Suppressor macrophage treated with lipopolysaccharide for 1 hour (primary cell): ENCODE data around the gene IL31RA.

Experiments used
- DNase-seq, 3 donors: peaks; one replicate each; pipeline ENCODE4 v3.0.0-alpha.2; 2020 to 2022

Gene IL31RA

DNA sequence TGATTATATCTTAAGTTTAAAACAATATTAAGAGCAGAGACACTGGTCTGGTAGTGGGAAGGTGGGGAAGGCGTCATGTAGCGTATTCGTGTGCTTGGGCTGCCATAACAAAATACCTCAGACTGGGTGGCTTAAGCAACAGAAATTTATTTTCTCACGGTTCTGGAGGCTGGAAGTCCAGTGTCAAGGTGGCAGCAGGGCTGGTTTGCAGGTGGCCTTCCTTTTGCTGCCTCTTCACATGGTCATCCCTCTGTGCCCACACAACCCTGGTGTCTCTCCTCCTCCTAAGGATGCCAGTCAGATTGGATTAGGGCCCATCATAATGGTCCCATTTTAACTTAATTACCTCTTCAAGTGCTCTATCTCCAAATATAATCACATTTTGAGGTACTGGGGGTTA lies 9.6 kb downstream of the IL31RA start:
- DNase-seq: no peak

- DNase-seq: peak; percentile 54 to 72 (median 68)
These were observed 13.7 kb downstream of the IL31RA start for GRCh38 chr5:55864606-55865541.

DNA sequence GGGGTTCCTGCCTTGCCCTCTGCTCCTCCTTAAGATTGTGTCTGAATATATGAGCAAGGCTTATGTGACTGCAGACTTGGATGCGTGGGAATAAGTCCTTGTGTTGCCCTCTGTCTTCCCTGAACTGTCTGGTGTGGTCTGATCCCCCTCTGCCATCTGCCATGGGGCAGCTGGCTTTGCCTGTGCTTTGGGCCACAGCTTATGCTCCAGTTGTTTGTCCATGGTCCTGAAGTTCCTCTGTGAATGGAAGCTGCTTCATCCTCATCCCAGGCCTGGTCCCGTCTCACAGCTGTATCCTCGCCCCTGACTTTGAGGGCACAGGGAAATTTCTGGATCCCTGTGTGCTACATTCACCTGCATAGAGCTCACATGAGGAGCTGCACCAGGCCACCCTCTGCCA lies 14.7 kb downstream of the IL31RA start:
- DNase-seq: peak; percentile 26 to 32 (median 30)

- DNase-seq: no peak
These were observed 15.3 kb downstream of the IL31RA start for GRCh38 chr5:55866485-55866884.

GRCh38 chr5:55866934-55867333 lies 15.8 kb downstream of the IL31RA start:
- no peak for DNase-seq

GRCh38 chr5:55868846-55869245 lies 17.7 kb downstream of the IL31RA start:
- peak; percentile 90 to 98 (median 93) for DNase-seq

GRCh38 chr5:55869847-55870246 lies 18.7 kb downstream of the IL31RA start:
- DNase-seq: no peak

DNA sequence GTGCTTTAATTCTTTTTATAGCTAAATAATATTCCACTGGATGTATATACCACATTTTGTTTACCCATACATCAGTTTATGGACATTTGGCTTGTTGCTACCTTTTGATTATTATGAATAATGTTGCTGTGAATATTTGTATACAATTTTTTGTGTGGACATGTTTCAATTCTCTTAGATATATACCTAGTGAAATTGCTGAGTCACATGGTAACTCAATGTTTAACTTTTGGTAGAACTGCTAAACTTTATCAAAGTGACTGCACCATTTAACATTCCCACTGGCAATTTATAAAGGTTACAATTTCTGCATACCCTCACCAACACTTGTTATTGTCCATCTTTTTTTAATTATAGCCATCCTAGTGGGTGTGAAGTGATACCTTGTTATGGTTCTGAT lies 22.1 kb downstream of the IL31RA start:
- no peak for DNase-seq

GRCh38 chr5:55877655-55878054 lies 26.5 kb downstream of the IL31RA start:
- DNase-seq: peak in 2 of 3 donors; percentile 24 to 34

- no peak for DNase-seq
These were observed 29.3 kb downstream of the IL31RA start for GRCh38 chr5:55880453-55880852.

- DNase-seq: no peak
These were observed 34.2 kb downstream of the IL31RA start for GRCh38 chr5:55885359-55885758.

GRCh38 chr5:55888205-55888604 lies 37.0 kb downstream of the IL31RA start:
- no peak for DNase-seq

DNA sequence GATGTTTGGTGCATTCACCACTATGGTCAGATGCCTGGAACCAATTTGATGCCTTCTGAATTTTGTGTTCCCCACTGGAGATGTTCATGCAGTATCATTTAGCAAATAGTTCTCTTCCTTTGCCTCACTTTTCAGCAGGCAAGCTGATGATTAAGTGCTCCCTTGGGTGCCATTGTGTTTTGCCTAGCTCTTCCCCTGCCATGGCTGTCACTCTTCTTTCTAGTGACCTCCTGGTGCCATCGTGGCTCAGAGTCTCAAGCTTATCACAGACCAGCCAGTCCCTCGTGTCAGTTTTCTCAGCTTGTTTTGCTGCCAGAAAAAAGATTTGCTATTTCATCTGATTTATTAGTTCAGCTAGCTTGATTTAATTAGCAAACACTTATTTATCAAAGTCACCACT lies 41.3 kb downstream of the IL31RA start:
- DNase-seq: no peak

DNA sequence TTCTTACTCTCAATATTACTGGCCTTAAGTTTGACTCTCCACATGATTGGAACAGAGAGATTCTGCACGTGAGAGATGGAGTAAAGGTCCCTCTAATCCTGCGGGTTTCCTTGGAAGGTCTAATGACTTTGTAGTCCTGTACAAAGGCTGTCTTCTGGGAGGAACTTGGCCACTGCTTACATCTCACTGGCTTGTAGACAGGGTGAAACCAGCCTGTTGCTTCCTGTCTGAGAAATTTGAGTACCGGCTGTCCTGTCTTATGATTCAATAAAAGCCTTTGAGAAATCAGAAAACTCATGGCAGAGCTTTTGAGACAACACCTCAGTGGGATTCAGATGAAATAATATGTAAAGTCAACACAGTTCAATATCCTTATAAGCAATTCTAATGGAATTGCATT lies 43.0 kb downstream of the IL31RA start:
- DNase-seq: no peak

DNA sequence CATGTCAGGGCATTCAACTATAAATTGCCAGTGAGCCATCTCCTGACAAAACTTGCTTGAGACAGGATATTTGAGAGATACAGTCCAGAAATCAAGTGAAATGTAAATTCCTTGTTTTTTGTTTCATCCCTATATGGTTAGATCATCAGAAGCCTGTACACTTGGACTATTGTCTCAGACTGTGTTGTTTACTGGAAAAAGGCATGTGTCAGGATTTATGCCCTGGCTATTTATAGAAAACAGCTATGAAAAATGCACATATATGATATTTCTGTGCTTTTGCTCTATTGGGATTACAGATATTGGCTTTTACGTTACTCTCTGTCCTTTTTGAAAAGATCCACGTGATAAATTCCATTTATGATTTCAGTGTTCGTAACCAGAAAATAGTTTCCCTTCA lies 44.2 kb downstream of the IL31RA start:
- no peak for DNase-seq

GRCh38 chr5:55896238-55896637 lies 45.1 kb downstream of the IL31RA start:
- DNase-seq: no peak

DNA sequence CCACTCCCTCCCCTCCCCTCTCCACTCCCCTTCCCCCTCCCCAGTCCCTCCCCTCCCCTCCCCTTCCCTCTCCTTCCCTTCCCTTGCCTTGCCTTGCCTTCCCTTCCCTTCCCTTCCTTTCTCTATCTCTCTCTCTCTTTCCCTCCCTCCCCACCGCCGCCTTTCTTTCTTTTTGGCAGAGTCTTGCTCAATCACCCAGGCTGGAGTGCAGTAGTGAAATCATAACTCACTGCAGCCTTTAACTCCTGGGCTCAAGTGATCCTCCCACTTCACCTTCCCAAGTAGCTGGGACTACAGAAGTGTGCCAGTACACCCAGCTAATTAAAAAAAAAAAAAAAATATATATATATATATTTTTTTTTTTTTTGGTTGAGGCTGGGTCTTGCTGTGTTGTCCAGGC lies 45.5 kb downstream of the IL31RA start:
- DNase-seq: no peak

DNA sequence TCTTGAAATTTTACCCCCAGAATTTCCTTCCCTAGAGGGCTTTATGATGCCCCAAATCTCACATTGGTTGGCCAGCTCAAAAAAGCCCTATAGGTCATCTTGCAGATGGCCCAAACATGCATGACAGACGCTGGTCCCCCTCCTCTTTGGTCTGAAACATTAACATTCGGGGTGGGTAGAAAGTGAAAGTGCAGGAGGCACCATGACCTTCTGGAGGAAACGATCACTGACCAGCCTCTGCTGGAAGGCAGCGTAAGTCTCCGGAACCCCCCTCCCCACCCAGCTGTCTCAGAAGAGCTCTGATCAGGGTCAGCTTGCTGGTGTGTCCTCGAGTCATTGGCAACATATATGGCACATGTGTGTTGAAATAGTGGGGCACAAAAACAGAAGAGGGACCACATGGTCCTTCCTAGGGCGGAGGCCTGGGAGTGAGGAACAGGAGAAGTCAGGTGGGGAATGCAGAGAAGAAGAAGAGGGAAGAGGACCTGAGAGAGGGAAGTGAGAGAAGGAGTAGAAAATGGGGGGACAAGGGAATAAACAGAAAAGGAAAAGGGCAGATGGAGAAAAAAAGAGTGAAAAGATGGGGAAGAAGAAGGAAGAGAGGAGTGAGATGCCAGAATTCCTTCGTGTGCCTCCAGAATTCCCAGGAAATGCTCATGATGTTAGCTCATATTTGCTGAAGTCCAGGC lies 46.2 kb downstream of the IL31RA start:
- no peak for DNase-seq

DNA sequence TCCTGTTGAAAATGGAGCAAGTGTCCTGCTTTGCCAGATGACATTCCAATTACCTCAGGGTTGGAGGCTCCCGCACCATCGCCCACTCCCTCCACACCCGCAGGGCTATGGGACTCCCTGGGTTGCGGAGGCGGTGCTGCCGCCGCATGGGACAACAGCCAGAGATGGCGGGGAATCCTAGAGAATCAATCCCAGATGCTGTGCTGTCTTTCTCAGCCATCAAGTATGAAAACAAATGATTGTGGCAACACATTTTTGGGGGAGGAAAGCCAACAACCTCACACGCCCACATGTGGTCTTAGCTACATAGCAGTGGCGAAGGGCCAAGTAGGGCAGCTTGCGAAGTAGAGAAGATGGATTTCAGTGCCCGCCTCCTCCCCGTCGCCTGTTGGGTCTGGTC lies 46.7 kb downstream of the IL31RA start:
- DNase-seq: no peak

GRCh38 chr5:55899344-55899743 lies 48.2 kb downstream of the IL31RA start:
- peak; percentile 23 to 43 (median 43) for DNase-seq

DNA sequence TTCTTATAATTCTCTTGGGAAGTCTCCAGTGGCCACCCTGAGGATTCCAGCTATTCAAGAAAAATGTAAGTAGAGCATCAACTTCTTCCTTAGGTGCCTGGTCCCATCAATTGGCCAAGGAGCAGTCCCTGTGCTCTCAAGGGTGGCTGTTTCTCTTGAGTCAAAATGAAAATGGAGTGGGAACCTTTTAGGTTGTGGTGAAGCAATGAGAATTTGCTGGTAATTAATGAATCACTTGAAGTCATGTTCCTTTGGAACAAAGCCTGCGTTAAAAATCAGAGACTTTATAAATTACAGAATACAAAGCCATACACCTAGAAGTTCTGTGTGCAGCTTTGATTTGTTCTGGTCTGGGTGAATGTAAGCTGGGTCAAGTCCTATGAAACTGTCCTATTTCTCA lies 48.9 kb downstream of the IL31RA start:
- DNase-seq: no peak

DNA sequence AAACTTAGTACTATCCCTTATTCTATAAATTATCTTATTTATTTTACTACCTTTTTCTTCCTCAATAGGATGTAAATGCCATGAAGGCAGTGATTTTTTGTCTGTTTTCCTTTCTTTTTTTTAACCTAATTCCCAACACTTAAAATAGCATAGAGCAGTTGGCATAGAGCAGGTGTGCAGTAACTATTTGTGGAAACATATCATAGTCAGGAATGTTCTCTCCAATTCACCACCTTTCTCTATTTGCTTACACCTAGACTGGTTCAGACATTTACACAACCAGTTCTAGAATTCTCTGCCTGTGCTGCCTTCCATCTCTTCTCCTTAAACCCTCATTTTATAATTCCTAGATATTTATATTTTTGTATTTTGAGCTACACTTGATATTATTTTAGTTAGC lies 49.6 kb downstream of the IL31RA start:
- DNase-seq: no peak

- DNase-seq: peak in 1 of 3 donors; percentile 30
These were observed 51.5 kb downstream of the IL31RA start for GRCh38 chr5:55902696-55903095.

- DNase-seq: peak; percentile 94 to 96 (median 94)
These were observed 52.1 kb downstream of the IL31RA start for GRCh38 chr5:55903121-55903701.
